ENCODE data around the gene SLC66A2.

SLC66A2 gene

DNA sequence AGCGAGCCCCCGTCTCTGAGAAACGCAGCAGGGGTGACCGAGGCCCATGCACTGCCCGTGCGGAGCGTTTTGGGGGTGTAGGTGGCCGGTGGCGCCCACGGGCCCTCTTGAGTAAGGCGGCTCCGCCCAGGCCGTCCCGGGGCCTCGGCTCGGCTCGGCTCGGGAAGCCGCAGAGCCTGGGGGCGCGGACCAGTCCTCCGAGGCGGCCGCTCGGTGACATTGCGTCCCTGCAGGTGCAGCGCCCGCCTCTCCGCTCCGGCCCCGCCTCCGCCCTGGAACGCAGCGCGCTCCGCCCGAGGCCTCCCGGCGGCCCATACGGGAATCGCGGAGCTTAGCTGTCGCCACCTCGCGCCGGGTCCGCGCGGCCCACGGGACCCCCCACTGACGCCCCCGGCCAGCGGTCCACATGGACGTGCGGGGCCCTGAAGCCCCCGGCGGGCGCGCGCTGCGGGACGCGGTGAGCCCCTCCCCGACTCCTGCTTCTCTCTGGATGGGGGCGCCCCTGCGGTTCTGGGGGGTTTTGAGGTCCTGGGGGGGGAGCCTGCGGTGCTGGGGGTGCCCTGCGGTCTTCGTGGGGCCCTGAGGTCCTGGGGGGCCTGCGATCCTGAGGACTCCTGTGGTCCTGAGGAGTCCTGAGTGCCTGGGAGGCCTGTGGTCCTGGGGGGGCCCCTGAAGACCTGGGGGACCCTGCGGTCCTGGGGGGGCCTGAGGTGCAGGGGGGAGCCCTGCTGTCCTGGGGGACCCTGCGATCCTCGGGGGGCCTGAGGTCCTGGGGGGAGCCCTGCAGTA is 13.1 kb upstream of the SLC66A2 start, which contains the start of gene HSBP1L1:
Gene HSBP1L1 (plus strand): TSS at position 314 of the 789 bp plus-strand sequence. CDS start 93 bp downstream, at position 407.
- TF ChIP-seq RAD21 (IDR thresholded peaks at IDR 0.05; ENCODE audit: low read depth) (peak; percentile 14; the same call in 1 of the 2 replicates), FOXM1 (IDR thresholded peaks at IDR 0.05; ENCODE audit: borderline replicate concordance, low read depth) (no peak), CREB1 (IDR thresholded peaks at IDR 0.05; ENCODE audit: low read depth) (no peak), EP300 (IDR thresholded peaks at IDR 0.05; ENCODE audit: borderline replicate concordance) (no peak), TEAD4 (IDR thresholded peaks at IDR 0.05) (peak; percentile 53), YY1 (IDR thresholded peaks at IDR 0.05; ENCODE audit: low read depth) (no peak), NFIC (IDR thresholded peaks at IDR 0.05) (no peak), TCF12 (IDR thresholded peaks at IDR 0.05; ENCODE audit: low read depth) (no peak), EGR1 (IDR thresholded peaks at IDR 0.05) (no peak), CEBPB (IDR thresholded peaks at IDR 0.05) (no peak), ZBTB7A (IDR thresholded peaks at IDR 0.05; ENCODE audit: low read depth) (peak; percentile 96), TAF1 (IDR thresholded peaks at IDR 0.05; ENCODE audit: low read depth) (peak; percentile 18; the same call in 1 of the 2 replicates)
- TF ChIP-seq, protein P1, sequence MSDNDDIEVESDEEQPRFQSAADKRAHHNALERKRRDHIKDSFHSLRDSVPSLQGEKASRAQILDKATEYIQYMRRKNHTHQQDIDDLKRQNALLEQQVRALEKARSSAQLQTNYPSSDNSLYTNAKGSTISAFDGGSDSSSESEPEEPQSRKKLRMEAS (IDR thresholded peaks at IDR 0.05), result peak; percentile 68; the same call in 1 of the 2 replicates
- TF ChIP-seq, protein P2, sequence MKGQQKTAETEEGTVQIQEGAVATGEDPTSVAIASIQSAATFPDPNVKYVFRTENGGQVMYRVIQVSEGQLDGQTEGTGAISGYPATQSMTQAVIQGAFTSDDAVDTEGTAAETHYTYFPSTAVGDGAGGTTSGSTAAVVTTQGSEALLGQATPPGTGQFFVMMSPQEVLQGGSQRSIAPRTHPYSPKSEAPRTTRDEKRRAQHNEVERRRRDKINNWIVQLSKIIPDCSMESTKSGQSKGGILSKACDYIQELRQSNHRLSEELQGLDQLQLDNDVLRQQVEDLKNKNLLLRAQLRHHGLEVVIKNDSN (IDR thresholded peaks at IDR 0.05), result no peak
- TF ChIP-seq, protein P3, sequence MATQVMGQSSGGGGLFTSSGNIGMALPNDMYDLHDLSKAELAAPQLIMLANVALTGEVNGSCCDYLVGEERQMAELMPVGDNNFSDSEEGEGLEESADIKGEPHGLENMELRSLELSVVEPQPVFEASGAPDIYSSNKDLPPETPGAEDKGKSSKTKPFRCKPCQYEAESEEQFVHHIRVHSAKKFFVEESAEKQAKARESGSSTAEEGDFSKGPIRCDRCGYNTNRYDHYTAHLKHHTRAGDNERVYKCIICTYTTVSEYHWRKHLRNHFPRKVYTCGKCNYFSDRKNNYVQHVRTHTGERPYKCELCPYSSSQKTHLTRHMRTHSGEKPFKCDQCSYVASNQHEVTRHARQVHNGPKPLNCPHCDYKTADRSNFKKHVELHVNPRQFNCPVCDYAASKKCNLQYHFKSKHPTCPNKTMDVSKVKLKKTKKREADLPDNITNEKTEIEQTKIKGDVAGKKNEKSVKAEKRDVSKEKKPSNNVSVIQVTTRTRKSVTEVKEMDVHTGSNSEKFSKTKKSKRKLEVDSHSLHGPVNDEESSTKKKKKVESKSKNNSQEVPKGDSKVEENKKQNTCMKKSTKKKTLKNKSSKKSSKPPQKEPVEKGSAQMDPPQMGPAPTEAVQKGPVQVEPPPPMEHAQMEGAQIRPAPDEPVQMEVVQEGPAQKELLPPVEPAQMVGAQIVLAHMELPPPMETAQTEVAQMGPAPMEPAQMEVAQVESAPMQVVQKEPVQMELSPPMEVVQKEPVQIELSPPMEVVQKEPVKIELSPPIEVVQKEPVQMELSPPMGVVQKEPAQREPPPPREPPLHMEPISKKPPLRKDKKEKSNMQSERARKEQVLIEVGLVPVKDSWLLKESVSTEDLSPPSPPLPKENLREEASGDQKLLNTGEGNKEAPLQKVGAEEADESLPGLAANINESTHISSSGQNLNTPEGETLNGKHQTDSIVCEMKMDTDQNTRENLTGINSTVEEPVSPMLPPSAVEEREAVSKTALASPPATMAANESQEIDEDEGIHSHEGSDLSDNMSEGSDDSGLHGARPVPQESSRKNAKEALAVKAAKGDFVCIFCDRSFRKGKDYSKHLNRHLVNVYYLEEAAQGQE (IDR thresholded peaks at IDR 0.05; ENCODE audit: low read depth), result no peak

DNA sequence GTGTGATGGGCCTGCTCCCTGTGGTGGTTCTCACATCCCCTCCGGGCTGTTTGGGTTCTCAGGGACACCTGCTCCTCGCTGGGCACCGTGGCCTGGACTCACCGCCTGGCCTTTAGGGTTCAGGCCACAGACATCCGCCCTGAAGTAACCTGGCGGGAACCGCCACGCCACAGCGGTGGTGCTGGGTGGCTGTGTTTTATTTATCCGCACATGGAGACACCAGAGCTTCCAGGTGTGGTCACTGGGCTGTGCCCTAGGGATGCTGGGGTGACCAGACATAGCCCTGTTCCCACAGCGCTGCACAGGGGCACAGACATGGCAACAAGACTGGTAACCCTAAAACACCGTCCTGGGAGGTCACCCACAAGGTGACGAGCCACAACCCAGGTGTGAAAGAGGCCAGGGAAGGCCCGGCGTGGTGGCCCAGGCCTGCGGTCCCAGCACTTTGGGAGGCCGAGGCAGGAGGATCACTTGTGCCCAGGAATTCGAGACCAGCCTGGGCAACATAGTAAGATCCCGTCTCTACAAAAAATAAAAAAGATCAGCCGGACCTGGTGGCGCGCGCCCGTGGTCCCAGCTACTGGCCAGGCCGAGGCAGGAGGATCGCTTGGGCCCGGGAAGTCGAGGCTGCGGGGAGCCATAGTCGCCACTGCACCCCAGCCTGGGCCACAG is 12.3 kb upstream of the SLC66A2 start:
- TF ChIP-seq, protein P2 (IDR thresholded peaks at IDR 0.05), result no peak
- TF ChIP-seq, protein P3 (IDR thresholded peaks at IDR 0.05; ENCODE audit: low read depth), result no peak
- no peak for TF ChIP-seq CEBPB (IDR thresholded peaks at IDR 0.05)
- no peak for TF ChIP-seq CREB1 (IDR thresholded peaks at IDR 0.05; ENCODE audit: low read depth)
- TF ChIP-seq, protein P1 (IDR thresholded peaks at IDR 0.05), result no peak
- no peak for TF ChIP-seq EP300 (IDR thresholded peaks at IDR 0.05; ENCODE audit: borderline replicate concordance)
- TF ChIP-seq ZBTB7A (IDR thresholded peaks at IDR 0.05; ENCODE audit: low read depth), result no peak
- no peak for TF ChIP-seq TCF12 (IDR thresholded peaks at IDR 0.05; ENCODE audit: low read depth)
- TF ChIP-seq TAF1 (IDR thresholded peaks at IDR 0.05; ENCODE audit: low read depth), result no peak; the same call in 1 of the 2 replicates
- no peak for TF ChIP-seq TEAD4 (IDR thresholded peaks at IDR 0.05)
- no peak for TF ChIP-seq EGR1 (IDR thresholded peaks at IDR 0.05)
- no peak for TF ChIP-seq FOXM1 (IDR thresholded peaks at IDR 0.05; ENCODE audit: borderline replicate concordance, low read depth)

DNA sequence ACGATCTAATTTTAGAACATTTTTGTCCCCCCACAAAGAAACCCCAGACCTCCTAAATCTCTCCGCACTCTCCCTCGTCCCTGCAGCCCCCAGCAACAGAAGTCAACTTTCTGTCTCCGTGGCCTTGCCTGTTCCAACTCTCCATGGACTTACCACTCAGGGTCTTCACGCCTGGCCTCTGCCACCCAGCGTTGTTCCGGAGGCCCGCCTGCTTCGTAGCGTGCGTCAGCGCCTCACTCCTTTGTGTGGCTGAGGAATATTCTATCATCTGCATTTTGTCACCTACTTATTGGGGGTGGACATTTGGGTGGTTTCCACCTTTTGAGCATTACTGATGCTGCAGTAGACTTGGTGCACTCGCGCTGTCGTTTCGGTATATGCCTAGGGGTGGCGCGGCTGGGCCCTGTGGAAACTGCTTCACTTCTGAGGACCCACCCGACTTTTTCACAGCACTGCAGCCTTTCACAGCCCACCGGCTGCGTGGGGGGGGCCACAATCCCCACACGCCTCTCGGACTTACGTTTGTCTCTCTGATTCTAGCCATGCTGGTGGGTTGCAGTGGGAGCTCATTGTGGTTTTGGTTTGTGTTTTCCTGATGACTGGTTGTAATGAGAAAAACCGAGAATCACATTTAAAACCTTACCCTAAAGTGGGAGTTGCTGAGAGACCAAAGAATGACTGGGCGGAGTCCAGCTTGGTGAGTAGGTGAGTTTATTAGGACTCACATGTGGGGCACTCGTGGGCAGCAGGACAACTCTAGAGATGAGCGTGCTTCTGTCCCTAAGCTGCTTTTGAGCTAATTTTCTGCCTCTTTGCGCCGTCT is 11.6 kb upstream of the SLC66A2 start:
- peak; percentile 12; the same call in 1 of the 2 replicates for TF ChIP-seq ZBTB7A (IDR thresholded peaks at IDR 0.05; ENCODE audit: low read depth)
- no peak for TF ChIP-seq TEAD4 (IDR thresholded peaks at IDR 0.05)

DNA sequence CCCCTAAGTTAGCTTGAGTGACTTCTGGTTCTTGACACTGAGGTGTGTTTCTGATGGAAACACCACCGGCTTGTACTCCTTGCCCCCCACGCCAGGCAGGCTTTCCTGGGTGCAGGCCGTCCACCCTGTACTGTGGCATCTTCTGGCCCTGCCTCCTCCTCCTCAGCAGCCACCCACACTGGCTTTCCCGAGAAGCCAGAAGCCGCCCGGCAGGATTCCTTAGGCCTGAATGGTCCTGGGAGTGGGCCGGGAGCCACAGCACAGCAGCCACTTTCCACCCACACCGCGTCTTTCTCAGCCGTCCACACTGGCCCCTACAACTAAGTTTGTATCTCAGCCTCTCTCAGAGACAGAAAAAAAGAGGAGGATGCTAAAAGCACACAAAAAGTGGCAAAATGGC is 10.9 kb upstream of the SLC66A2 start:
- 0 out of 2 replicates have a peak, but pooled peaks have one; percentile 45 for TF ChIP-seq NFIC (IDR thresholded peaks at IDR 0.05)
- peak; percentile 48; the same call in 1 of the 2 replicates for TF ChIP-seq TCF12 (IDR thresholded peaks at IDR 0.05; ENCODE audit: low read depth)
- TF ChIP-seq YY1 (IDR thresholded peaks at IDR 0.05; ENCODE audit: low read depth), result no peak
- TF ChIP-seq TEAD4 (IDR thresholded peaks at IDR 0.05), result 0 out of 2 replicates have a peak, but pooled peaks have one; percentile 49
- peak; percentile 70 for TF ChIP-seq EGR1 (IDR thresholded peaks at IDR 0.05)
- TF ChIP-seq EP300 (IDR thresholded peaks at IDR 0.05; ENCODE audit: borderline replicate concordance), result no peak; the same call in 1 of the 2 replicates
- TF ChIP-seq, protein P1 (IDR thresholded peaks at IDR 0.05), result no peak
- no peak for TF ChIP-seq FOXM1 (IDR thresholded peaks at IDR 0.05; ENCODE audit: borderline replicate concordance, low read depth)
- 0 out of 2 replicates have a peak, but pooled peaks have one; percentile 2 for TF ChIP-seq RAD21 (IDR thresholded peaks at IDR 0.05; ENCODE audit: low read depth)
